Measurements from ENCODE around the gene SEMA3F.

- TF ChIP-seq, protein P1, sequence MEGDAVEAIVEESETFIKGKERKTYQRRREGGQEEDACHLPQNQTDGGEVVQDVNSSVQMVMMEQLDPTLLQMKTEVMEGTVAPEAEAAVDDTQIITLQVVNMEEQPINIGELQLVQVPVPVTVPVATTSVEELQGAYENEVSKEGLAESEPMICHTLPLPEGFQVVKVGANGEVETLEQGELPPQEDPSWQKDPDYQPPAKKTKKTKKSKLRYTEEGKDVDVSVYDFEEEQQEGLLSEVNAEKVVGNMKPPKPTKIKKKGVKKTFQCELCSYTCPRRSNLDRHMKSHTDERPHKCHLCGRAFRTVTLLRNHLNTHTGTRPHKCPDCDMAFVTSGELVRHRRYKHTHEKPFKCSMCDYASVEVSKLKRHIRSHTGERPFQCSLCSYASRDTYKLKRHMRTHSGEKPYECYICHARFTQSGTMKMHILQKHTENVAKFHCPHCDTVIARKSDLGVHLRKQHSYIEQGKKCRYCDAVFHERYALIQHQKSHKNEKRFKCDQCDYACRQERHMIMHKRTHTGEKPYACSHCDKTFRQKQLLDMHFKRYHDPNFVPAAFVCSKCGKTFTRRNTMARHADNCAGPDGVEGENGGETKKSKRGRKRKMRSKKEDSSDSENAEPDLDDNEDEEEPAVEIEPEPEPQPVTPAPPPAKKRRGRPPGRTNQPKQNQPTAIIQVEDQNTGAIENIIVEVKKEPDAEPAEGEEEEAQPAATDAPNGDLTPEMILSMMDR (IDR thresholded peaks at IDR 0.05) = no peak
- TF ChIP-seq POLR2A (IDR thresholded peaks at IDR 0.05) = no peak
These were observed 12.1 kb downstream of the SEMA3F start for GRCh38 chr3:50167069-50167840.

Measured in thyroid gland (tissue), 4 donors.